HEK293 (cell line): ENCODE data around the gene SEZ6L.
A peak's percentile ranks its signal among the peaks of the same experiment; 100 is the strongest.

Experiments used
- CTCF ChIA-PET: fragments of 350-600 bp; formaldehyde crosslinking; extraction: SDS; loops from one replicate; lab custom pipeline; 2021; ENCODE audit warnings: antibody characterized with exemption; lab: Yijun Ruan, JAX
- POLR2A ChIA-PET: fragments of 300-600 bp; formaldehyde crosslinking; extraction: SDS; loops from one replicate; lab custom pipeline; 2020; ENCODE audit warnings: antibody characterized with exemption, inconsistent platforms; lab: Yijun Ruan, JAX
- H3K27ac ChIP-seq: fragments of 200-500 bp; sonication (Bioruptor generic); 2 replicates; pipeline ENCODE4 v1.5.1; 2014; ENCODE audit warnings: low read depth, low read length, control low read depth, inconsistent platforms; ENCODE audit errors: extremely low read depth
- H3K36me3 ChIP-seq, 2 experiments: fragments of 200-500 bp in 1 of 2; sonication (Bioruptor generic) in 1 of 2; 1 replicate in 1 of 2; 2 replicates in 1 of 2; pipeline ENCODE4 v1.5.1; 2014 to 2017; ENCODE audit warnings: inconsistent platforms in 2 of 2, low read length in 2 of 2; ENCODE audit not compliant: control insufficient read depth in 2 of 2, insufficient read depth in 1 of 2
- H3K4me1 ChIP-seq: fragments of 200-500 bp; sonication (Bioruptor generic); 2 replicates; pipeline ENCODE4 v1.5.1; 2014; ENCODE audit warnings: mild to moderate bottlenecking, low read length, inconsistent platforms; ENCODE audit not compliant: control insufficient read depth, insufficient read depth
- H3K4me3 ChIP-seq: 2 replicates; pipeline ENCODE4 v1.5.1; 2011; ENCODE audit warnings: low read depth, mild to moderate bottlenecking, control low read depth, low read length, moderate library complexity
- H3K9me3 ChIP-seq: fragments of 200-500 bp; sonication (Bioruptor generic); 2 replicates; pipeline ENCODE4 v1.5.1; 2014; ENCODE audit warnings: low read depth, low read length, inconsistent platforms; ENCODE audit not compliant: control insufficient read depth, insufficient read depth
- FEZF1 ChIP-seq: fragments of 450-650 bp; formaldehyde crosslinking; IDR thresholded peaks from 2 replicates; pipeline ENCODE4 v1.5.1; 2016; ENCODE audit warnings: missing biosample characterization, missing genetic modification characterization
- GFI1B ChIP-seq: fragments of 450-650 bp; formaldehyde crosslinking; IDR thresholded peaks from 2 replicates; pipeline ENCODE4 v1.5.1; 2016; ENCODE audit warnings: missing biosample characterization, missing genetic modification characterization
- IKZF3 ChIP-seq: fragments of 450-650 bp; IDR thresholded peaks from 2 replicates; pipeline ENCODE4 v1.5.0; 2018; ENCODE audit warnings: missing biosample characterization, mild to moderate bottlenecking, missing genetic modification characterization, moderate library complexity
- PRDM4 ChIP-seq: fragments of 450-650 bp; formaldehyde crosslinking; IDR thresholded peaks from 2 replicates; pipeline ENCODE4 v1.5.1; 2017; ENCODE audit warnings: missing biosample characterization, missing genetic modification characterization
- RBAK ChIP-seq: fragments of 450-650 bp; formaldehyde crosslinking; IDR thresholded peaks from 2 replicates; pipeline ENCODE4 v1.5.1; 2016; ENCODE audit warnings: missing biosample characterization, missing genetic modification characterization
- SALL2 ChIP-seq: fragments of 450-650 bp; formaldehyde crosslinking; IDR thresholded peaks from 2 replicates; pipeline ENCODE4 v1.5.0; 2017; ENCODE audit warnings: missing biosample characterization, mild to moderate bottlenecking, missing genetic modification characterization, borderline replicate concordance
- SCRT1 ChIP-seq: fragments of 450-650 bp; formaldehyde crosslinking; IDR thresholded peaks from 2 replicates; pipeline ENCODE4 v1.5.1; 2016; ENCODE audit warnings: missing biosample characterization, missing genetic modification characterization, borderline replicate concordance
- SCRT2 ChIP-seq: fragments of 450-650 bp; formaldehyde crosslinking; IDR thresholded peaks from 2 replicates; pipeline ENCODE4 v1.5.1; 2016; ENCODE audit warnings: missing biosample characterization, missing genetic modification characterization
- SP2 ChIP-seq: fragments of 450-650 bp; formaldehyde crosslinking; IDR thresholded peaks from 2 replicates; pipeline ENCODE4 v1.5.1; 2016; ENCODE audit warnings: missing biosample characterization, missing genetic modification characterization
- SP3 ChIP-seq: fragments of 450-650 bp; formaldehyde crosslinking; IDR thresholded peaks from 2 replicates; pipeline ENCODE4 v1.5.1; 2016; ENCODE audit warnings: missing biosample characterization, missing genetic modification characterization
- ZFP69B ChIP-seq: fragments of 450-650 bp; formaldehyde crosslinking; IDR thresholded peaks from 2 replicates; pipeline ENCODE4 v1.5.1; 2016; ENCODE audit warnings: missing biosample characterization, missing genetic modification characterization
- ZNF112 ChIP-seq: fragments of 450-650 bp; formaldehyde crosslinking; IDR thresholded peaks from 2 replicates; pipeline ENCODE4 v1.5.0; 2017; ENCODE audit warnings: missing biosample characterization, missing genetic modification characterization
- ZNF138 ChIP-seq: fragments of 450-650 bp; formaldehyde crosslinking; IDR thresholded peaks from 2 replicates; pipeline ENCODE4 v1.5.1; 2016; ENCODE audit warnings: missing biosample characterization, missing genetic modification characterization, borderline replicate concordance
- ZNF169 ChIP-seq: fragments of 450-650 bp; formaldehyde crosslinking; IDR thresholded peaks from 2 replicates; pipeline ENCODE4 v1.5.1; 2016; ENCODE audit warnings: missing biosample characterization, missing genetic modification characterization
- ZNF174 ChIP-seq: fragments of 450-650 bp; formaldehyde crosslinking; IDR thresholded peaks from 2 replicates; pipeline ENCODE4 v1.5.0; 2017; ENCODE audit warnings: missing biosample characterization, mild to moderate bottlenecking, missing genetic modification characterization
- ZNF223 ChIP-seq: fragments of 450-650 bp; formaldehyde crosslinking; IDR thresholded peaks from 2 replicates; pipeline ENCODE4 v1.5.1; 2016; ENCODE audit warnings: missing biosample characterization, missing genetic modification characterization
- ZNF37A ChIP-seq: fragments of 450-650 bp; IDR thresholded peaks from 2 replicates; pipeline ENCODE4 v1.5.1; 2018; ENCODE audit warnings: missing biosample characterization, missing genetic modification characterization
- ZNF398 ChIP-seq: fragments of 450-650 bp; formaldehyde crosslinking; IDR thresholded peaks from 2 replicates; pipeline ENCODE4 v1.5.1; 2017; ENCODE audit warnings: missing biosample characterization, missing genetic modification characterization
- ZNF423 ChIP-seq: fragments of 450-650 bp; formaldehyde crosslinking; IDR thresholded peaks from 2 replicates; pipeline ENCODE4 v1.5.1; 2016; ENCODE audit warnings: missing biosample characterization, missing genetic modification characterization
- ZNF426 ChIP-seq: fragments of 450-650 bp; formaldehyde crosslinking; IDR thresholded peaks from 2 replicates; pipeline ENCODE4 v1.5.1; 2017; ENCODE audit warnings: missing biosample characterization, missing genetic modification characterization, mild to moderate bottlenecking, inconsistent platforms, moderate library complexity
- ZNF501 ChIP-seq: fragments of 450-650 bp; formaldehyde crosslinking; IDR thresholded peaks from 2 replicates; pipeline ENCODE4 v1.5.1; 2016; ENCODE audit warnings: missing biosample characterization, missing genetic modification characterization
- ZNF513 ChIP-seq: fragments of 450-650 bp; IDR thresholded peaks from 2 replicates; pipeline ENCODE4 v1.5.1; 2018; ENCODE audit warnings: missing biosample characterization, missing genetic modification characterization
- ZNF585B ChIP-seq: fragments of 450-650 bp; formaldehyde crosslinking; IDR thresholded peaks from 2 replicates; pipeline ENCODE4 v1.5.1; 2016; ENCODE audit warnings: missing biosample characterization, missing genetic modification characterization
- ZNF621 ChIP-seq: fragments of 450-650 bp; formaldehyde crosslinking; IDR thresholded peaks from 2 replicates; pipeline ENCODE4 v1.5.1; 2017; ENCODE audit warnings: missing biosample characterization, missing genetic modification characterization
- ZNF624 ChIP-seq: fragments of 450-650 bp; formaldehyde crosslinking; IDR thresholded peaks from 2 replicates; pipeline ENCODE4 v1.5.1; 2017; ENCODE audit warnings: missing biosample characterization, missing genetic modification characterization
- ZNF707 ChIP-seq: fragments of 450-650 bp; formaldehyde crosslinking; IDR thresholded peaks from 2 replicates; pipeline ENCODE4 v1.5.1; 2016; ENCODE audit warnings: missing biosample characterization, missing genetic modification characterization
- ZNF791 ChIP-seq: fragments of 450-650 bp; formaldehyde crosslinking; IDR thresholded peaks from 2 replicates; pipeline ENCODE4 v1.5.1; 2016; ENCODE audit warnings: missing biosample characterization, missing genetic modification characterization
- TF ChIP-seq, protein P1 (sequence below): fragments of 450-650 bp; formaldehyde crosslinking; IDR thresholded peaks from 2 replicates; pipeline ENCODE4 v1.5.1; 2016; ENCODE audit warnings: missing biosample characterization, missing genetic modification characterization
- TF ChIP-seq, protein P2 (sequence below): fragments of 450-650 bp; formaldehyde crosslinking; IDR thresholded peaks from 2 replicates; pipeline ENCODE4 v1.5.1; 2016; ENCODE audit warnings: missing biosample characterization, missing genetic modification characterization

The SEZ6L gene

GRCh38 chr22:26334232-26334631 is 165.0 kb downstream of the SEZ6L start:
- TF ChIP-seq ZNF585B (no peak), ZNF112 (tag by site-specific recombination) (no peak), ZNF791 (no peak), ZNF624 (tag by site-specific recombination) (no peak), ZNF37A (tag by site-specific recombination) (no peak), FEZF1 (tag by site-specific recombination) (no peak), ZNF398 (tag by site-specific recombination) (no peak), ZNF426 (tag by site-specific recombination) (no peak), ZNF423 (tag by site-specific recombination) (no peak), GFI1B (tag by site-specific recombination) (no peak), ZFP69B (tag by site-specific recombination) (no peak), SCRT2 (tag by site-specific recombination) (peak; percentile 81), SCRT1 (tag by site-specific recombination) (0 out of 2 replicates have a peak, but pooled peaks have one; percentile 18), PRDM4 (tag by site-specific recombination) (no peak), RBAK (tag by site-specific recombination) (no peak), ZNF621 (no peak)
- TF ChIP-seq, all 188 proteins: peak for 2
- H3K4me3 ChIP-seq, result no peak overlapping the region
- no peak overlapping the region for H3K27ac ChIP-seq
- POLR2A ChIA-PET, result no interaction called here
- no peaks in the 10 kb centered on the region for H3K9me3 ChIP-seq
- CTCF ChIA-PET, result interaction anchor here (0.7 to 1.3 kb wide), 2 partner anchors 27 to 30 kb away, joined by 3 to 5 read pairs; no protein-coding TSS in a partner anchor
- H3K36me3 ChIP-seq, result no peaks in the 10 kb centered on the region
- no peaks in the 10 kb centered on the region for H3K4me1 ChIP-seq

GRCh38 chr22:26336773-26337172 is 167.5 kb downstream of the SEZ6L start:
- Histone ChIP-seq H3K4me1 (no peaks in the 10 kb centered on the region), H3K36me3 (no peaks in the 10 kb centered on the region), H3K9me3 (no peaks in the 10 kb centered on the region), H3K4me3 (no peak overlapping the region), H3K27ac (no peak overlapping the region)
- ChIA-PET CTCF (interaction anchor here (1.0 to 1.8 kb wide), 2 partner anchors 23 to 564 kb away, joined by 3 to 4 read pairs; no protein-coding TSS in a partner anchor), POLR2A (no interaction called here)
- no peak for TF ChIP-seq ZNF169 (tag by site-specific recombination)
- no peak for TF ChIP-seq ZNF174
- TF ChIP-seq IKZF3 (tag by site-specific recombination), result no peak
- TF ChIP-seq SP3 (tag by site-specific recombination), result no peak
- TF ChIP-seq, protein P1, sequence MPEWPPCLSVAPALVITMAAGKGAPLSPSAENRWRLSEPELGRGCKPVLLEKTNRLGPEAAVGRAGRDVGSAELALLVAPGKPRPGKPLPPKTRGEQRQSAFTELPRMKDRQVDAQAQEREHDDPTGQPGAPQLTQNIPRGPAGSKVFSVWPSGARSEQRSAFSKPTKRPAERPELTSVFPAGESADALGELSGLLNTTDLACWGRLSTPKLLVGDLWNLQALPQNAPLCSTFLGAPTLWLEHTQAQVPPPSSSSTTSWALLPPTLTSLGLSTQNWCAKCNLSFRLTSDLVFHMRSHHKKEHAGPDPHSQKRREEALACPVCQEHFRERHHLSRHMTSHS (tag by site-specific recombination), result no peak
- no peak for TF ChIP-seq SP2 (tag by site-specific recombination)
- no peak for TF ChIP-seq ZNF707
- TF ChIP-seq SALL2 (tag by site-specific recombination), result no peak
- TF ChIP-seq ZNF513, result peak; percentile 68
- TF ChIP-seq, protein P2, sequence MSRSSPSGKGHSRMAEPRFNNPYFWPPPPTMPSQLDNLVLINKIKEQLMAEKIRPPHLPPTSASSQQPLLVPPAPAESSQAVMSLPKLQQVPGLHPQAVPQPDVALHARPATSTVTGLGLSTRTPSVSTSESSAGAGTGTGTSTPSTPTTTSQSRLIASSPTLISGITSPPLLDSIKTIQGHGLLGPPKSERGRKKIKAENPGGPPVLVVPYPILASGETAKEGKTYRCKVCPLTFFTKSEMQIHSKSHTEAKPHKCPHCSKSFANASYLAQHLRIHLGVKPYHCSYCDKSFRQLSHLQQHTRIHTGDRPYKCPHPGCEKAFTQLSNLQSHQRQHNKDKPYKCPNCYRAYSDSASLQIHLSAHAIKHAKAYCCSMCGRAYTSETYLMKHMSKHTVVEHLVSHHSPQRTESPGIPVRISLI (tag by site-specific recombination), result no peak
- TF ChIP-seq ZNF138, result no peak
- TF ChIP-seq ZNF501 (tag by site-specific recombination), result no peak
- no peak for TF ChIP-seq ZNF223 (tag by site-specific recombination)
